Stimulated activated effector memory CD8-positive, alpha-beta T cell treated with anti-CD3 and anti-CD28 coated beads, Interleukin-12 subunit alpha, Interleukin-12 subunit beta, amount 100 ng/mL, for 72 hours (primary cell): ENCODE results near the gene SKOR2.

Experiments used
- ATAC-seq: fragments of 150-1000 bp; cut with Tn5 transposase; 2 replicates; pipeline ENCODE4 v1.10.0; 2021
- DNase-seq, 2 donors: peaks; one replicate each; pipeline ENCODE4 v3.0.0; 2021 to 2022; ENCODE audit warnings: low spot score in 2 of 2
- H3K27ac Mint-ChIP-seq: one replicate; pipeline ENCODE4 v1.8.0; 2022; ENCODE audit warnings: mild to moderate bottlenecking, mixed read lengths
- H3K36me3 Mint-ChIP-seq: one replicate; pipeline ENCODE4 v1.8.0; 2022; ENCODE audit warnings: mild to moderate bottlenecking, mixed read lengths
- H3K4me1 Mint-ChIP-seq: one replicate; pipeline ENCODE4 v1.8.0; 2022; ENCODE audit warnings: mixed read lengths
- H3K4me3 Mint-ChIP-seq: one replicate; pipeline ENCODE4 v1.8.0; 2022; ENCODE audit warnings: mild to moderate bottlenecking, mixed read lengths
- H3K9me3 Mint-ChIP-seq: one replicate; pipeline ENCODE4 v1.8.0; 2022; ENCODE audit warnings: mixed read lengths

Gene SKOR2, protein sequence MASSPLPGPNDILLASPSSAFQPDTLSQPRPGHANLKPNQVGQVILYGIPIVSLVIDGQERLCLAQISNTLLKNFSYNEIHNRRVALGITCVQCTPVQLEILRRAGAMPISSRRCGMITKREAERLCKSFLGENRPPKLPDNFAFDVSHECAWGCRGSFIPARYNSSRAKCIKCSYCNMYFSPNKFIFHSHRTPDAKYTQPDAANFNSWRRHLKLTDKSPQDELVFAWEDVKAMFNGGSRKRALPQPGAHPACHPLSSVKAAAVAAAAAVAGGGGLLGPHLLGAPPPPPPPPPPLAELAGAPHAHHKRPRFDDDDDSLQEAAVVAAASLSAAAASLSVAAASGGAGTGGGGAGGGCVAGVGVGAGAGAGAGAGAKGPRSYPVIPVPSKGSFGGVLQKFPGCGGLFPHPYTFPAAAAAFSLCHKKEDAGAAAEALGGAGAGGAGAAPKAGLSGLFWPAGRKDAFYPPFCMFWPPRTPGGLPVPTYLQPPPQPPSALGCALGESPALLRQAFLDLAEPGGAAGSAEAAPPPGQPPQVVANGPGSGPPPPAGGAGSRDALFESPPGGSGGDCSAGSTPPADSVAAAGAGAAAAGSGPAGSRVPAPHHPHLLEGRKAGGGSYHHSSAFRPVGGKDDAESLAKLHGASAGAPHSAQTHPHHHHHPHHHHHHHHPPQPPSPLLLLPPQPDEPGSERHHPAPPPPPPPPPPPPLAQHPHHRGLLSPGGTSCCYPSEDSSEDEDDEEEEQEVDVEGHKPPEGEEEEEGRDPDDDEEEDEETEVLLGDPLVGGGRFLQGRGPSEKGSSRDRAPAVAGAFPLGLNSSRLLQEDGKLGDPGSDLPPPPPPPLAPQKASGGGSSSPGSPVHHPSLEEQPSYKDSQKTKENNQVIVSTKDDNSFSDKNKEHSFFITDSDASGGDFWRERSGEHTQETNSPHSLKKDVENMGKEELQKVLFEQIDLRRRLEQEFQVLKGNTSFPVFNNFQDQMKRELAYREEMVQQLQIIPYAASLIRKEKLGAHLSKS

DNA sequence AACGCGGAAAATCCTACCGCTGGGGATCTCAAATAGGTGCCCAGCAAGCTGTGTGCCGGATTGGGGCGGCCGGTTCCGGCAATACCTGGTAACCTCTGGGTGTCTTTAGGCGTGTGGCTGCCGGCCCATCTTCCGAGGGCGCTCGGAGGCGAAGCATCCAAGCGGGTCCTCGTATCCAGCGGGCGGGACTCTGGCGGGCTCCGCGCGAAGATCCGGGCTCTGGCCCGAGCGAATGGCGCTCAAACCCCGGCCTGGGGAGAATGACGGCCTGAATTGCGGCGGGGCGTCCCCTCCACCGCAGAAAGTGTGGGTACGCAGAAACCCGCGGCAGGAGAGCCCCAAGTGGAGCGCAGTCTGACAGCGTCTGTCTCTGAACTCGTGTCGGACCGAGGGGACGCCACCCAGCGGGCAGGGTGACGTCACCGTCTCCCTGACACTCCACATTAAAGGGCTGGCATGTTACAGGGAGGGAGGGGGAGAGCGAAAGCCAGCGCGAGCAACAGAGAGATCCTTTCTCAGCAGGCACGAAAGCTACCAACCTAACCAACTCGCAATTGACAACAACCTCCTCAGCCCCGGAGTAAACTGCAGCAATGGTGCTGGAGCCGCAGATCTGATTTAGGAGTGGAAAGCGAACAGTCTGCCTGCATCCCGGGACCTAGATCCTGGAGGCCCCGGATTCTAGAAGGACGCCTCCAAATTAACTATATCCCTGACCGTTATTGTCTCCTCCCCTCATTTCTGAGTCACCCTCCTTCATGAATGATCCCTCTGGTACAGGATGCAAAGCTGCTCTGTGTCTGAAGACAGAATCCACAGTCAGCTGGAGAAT lies at the start of gene SKOR2:
SKOR2 (minus strand) TSS at position 372 of the 832 bp plus-strand sequence. CDS start 2,477 bp downstream, outside the sequence.
- no peaks in the 10 kb centered on the region for H3K9me3 Mint-ChIP-seq
- H3K4me3 Mint-ChIP-seq, result no peak within 1 kb of the TSS
- ATAC-seq (no peak), DNase-seq (no peak)
- no peak within 1 kb of the TSS for H3K27ac Mint-ChIP-seq
- no peaks in the 10 kb centered on the region for H3K4me1 Mint-ChIP-seq
- no peaks in the 10 kb centered on the region for H3K36me3 Mint-ChIP-seq

DNA sequence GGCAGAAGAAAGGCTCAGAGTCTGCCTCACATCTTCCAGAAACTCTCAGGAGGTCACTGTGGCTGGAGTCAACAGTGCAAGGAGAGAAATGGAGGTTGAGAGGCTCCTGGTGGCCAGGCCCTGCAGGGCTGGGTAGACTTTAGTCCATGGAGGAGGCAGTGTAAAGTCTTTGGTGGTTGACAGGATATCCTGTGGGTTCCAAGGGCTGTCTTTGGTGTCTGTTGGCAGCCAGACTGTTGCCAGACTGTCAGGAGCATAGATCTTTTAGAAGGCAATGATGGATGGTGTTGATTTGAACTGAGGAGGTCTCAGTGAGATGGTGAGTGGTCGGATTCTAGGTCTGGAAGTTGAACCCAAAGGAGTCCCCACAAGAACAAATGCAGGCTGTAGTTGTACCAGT lies 45.0 kb upstream of the SKOR2 start:
- ATAC-seq (no peak), DNase-seq (no peak)
- peaks cover 11% of the 10 kb centered on the region for H3K9me3 Mint-ChIP-seq
- no peak overlapping the region for H3K27ac Mint-ChIP-seq
- no peak overlapping the region for H3K4me3 Mint-ChIP-seq
- H3K36me3 Mint-ChIP-seq, result no peaks in the 10 kb centered on the region
- H3K4me1 Mint-ChIP-seq, result no peaks in the 10 kb centered on the region

DNA sequence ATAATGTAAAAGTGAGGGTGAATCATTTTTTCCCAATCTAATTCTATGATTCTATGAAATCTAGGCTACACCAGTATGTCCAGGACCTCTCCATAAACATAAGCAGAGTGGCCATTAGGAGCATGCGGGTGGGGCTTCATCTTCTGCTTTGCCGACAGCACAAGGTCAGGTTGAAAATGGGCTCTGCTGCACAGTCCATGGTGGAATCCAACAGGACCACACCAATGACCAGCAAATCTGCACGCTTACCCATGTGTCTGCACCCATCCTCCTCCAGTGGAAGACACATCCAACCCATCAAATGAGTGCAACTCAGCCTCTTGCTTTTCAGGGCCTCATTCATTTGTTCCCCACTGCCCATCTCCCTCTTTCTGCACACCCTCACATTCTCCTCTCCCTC lies 43.3 kb upstream of the SKOR2 start:
- Mint-ChIP-seq H3K4me3 (no peak overlapping the region), H3K27ac (no peak overlapping the region), H3K4me1 (no peaks in the 10 kb centered on the region), H3K36me3 (no peaks in the 10 kb centered on the region), H3K9me3 (peaks cover 11% of the 10 kb centered on the region)
- ATAC-seq, result no peak
- DNase-seq, result no peak

DNA sequence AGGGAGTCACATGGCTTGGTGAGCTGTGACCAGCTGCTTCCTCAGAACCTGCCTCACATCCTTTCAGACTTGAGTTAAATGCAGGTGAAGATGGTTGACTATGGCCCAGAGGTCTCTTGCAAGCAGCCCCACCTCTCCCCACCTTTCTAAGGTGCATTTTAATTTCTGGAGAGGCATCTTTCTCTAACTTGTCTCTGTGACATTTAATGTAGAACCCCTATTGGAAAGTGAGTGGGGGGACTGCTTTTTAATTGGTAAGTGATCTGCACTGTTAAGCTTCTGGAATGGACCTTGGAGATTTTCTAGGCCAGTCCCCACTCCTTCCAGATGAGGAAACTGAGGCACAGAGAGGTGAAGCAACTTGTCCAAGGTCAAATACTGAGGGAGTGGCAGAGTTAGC lies 37.3 kb upstream of the SKOR2 start:
- Mint-ChIP-seq H3K36me3 (no peaks in the 10 kb centered on the region), H3K4me3 (no peak overlapping the region), H3K4me1 (no peaks in the 10 kb centered on the region), H3K9me3 (no peaks in the 10 kb centered on the region), H3K27ac (no peak overlapping the region)
- DNase-seq (no peak), ATAC-seq (no peak)

DNA sequence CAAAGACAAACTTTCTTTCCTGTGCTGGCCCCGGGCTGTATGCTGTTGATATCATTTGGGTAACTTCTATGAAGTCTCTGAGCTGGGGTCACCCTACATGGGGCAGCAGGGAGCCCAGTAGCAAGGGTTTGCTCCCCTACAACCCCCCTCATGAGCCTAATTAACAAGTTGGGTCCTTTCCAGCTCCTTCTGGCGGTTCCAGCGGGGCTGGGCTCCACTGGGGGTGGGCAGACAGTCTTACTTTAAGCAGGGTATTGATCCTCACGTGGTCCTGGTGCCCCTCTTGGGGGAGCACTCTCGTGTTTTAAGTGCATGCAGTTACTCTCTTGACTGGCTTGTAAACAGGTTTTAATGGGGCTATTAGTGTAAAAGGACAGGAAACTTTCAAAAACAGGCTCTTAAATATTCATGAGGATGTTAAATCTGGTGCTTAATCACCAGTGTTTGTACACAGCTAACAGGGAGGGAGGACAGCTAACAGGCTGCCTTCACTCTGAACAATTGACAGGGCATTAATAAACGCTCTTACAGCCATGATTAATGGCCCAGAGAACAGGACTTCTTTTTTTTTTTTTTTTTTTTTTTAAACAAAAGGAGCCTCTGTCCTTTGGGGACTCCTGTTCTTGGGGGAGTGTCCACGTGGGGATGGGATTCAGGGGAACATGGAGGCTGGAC lies 36.6 kb upstream of the SKOR2 start:
- H3K9me3 Mint-ChIP-seq, result no peaks in the 10 kb centered on the region
- DNase-seq (no peak), ATAC-seq (no peak)
- H3K4me1 Mint-ChIP-seq, result no peaks in the 10 kb centered on the region
- H3K36me3 Mint-ChIP-seq, result no peaks in the 10 kb centered on the region
- no peak overlapping the region for H3K4me3 Mint-ChIP-seq
- no peak overlapping the region for H3K27ac Mint-ChIP-seq

DNA sequence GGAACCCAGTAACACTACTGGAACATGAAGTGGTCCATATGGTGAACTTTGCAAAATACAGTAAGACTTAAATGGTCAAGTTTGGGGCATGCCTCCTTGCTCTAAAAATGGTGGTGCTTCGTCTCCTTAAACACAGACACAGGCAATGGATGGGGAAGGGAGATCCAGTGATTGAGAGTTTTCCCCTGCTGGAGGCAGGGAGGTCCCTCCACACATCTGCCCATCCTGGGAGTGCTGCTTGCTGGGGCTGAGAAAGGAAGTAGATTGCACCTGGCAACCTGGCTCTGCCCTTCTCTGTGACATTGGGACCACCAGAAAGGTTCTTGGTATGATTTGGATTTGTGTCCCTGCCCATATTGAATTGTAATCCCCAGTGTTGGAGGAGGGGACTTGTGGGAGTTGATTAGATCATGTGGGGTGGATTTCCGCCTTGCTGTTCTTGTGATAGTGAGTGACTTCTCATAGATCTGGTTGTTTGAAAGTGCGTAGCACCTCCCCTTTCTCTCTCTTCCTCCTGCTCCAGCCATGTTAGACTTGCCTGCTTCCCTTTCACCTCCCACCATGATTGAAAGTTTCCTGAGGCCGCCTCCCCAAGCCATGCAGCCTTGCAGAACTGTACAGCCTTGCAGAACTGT lies 35.4 kb upstream of the SKOR2 start:
- ATAC-seq (no peak), DNase-seq (no peak)
- Mint-ChIP-seq H3K27ac (no peak overlapping the region), H3K9me3 (no peaks in the 10 kb centered on the region), H3K36me3 (no peaks in the 10 kb centered on the region), H3K4me1 (no peaks in the 10 kb centered on the region), H3K4me3 (no peak overlapping the region)

DNA sequence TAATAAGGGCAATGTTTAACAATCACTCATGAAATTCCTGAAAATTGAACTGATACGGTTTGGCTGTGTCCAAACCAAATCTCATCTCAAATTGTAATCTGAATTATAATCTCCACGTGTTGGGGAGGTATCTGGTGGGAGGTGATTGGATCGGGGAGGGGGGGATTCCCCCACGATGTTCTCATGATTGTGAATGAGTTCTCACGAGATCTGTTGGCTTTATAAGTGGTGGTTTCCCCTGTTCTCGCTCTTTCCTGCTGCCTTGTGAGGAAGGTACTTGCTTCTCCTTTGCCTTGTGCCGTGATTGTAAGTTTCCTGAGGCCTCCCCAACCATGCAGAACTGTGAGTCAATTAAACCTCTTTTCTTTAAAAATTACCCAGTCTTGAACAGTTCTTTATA lies 34.0 kb upstream of the SKOR2 start:
- ATAC-seq (no peak), DNase-seq (no peak)
- H3K36me3 Mint-ChIP-seq, result no peaks in the 10 kb centered on the region
- H3K4me1 Mint-ChIP-seq, result no peaks in the 10 kb centered on the region
- H3K4me3 Mint-ChIP-seq, result no peak overlapping the region
- H3K9me3 Mint-ChIP-seq, result peaks cover 2% of the 10 kb centered on the region
- no peak overlapping the region for H3K27ac Mint-ChIP-seq

DNA sequence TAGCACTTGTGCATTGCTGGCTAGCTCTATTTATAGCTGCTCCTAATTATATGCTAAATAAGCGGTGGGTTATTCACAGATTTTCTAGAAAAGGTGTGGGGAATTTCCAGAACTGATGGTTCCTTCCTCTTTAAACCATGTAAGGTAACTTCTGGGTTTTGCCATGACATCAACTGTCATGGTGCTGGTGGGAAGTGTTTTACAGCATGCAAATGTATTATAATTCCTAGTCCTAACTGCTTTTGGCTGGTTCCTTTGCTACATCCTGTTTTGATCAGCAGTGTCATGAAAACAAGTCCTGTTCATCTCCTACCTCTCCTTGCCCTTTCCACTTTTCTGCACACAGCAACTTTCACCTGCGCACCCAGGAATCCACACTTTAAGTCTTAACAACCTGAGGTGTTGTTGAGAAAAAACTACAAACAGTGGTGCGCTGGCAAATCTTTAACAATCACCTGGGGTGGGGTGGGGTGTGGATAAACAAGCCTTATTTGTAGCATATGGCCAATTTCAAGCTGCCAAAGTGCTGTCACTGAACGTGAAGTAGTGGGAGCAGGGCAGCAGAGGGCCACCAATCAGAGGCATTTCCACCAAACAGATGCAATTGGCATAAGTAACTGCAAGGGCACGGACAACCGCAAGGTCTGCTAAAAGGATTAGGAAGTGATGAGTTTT lies 33.4 kb upstream of the SKOR2 start:
- DNase-seq (no peak), ATAC-seq (no peak)
- Mint-ChIP-seq H3K9me3 (peaks cover 2% of the 10 kb centered on the region), H3K27ac (no peak overlapping the region), H3K36me3 (no peaks in the 10 kb centered on the region), H3K4me1 (no peaks in the 10 kb centered on the region), H3K4me3 (no peak overlapping the region)

DNA sequence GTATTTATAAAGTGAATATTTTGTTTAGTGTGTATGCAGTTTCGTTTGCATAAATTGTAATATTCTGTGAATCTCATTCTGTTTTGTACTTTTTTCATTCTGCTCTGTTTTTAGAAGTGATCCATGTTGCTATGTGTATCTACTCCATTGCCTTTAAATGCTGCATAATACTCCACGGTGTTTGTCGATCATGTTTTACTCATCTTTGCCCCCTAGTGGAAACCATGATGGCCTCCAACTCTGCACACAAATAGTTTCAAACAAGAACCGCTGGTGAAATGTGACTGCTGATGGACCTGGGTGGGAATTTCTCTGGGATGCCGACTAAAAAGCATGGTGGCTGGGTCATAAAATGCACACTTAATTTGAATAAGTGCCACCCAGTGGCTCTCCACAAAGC lies 32.0 kb upstream of the SKOR2 start:
- Mint-ChIP-seq H3K27ac (no peak overlapping the region), H3K4me3 (no peak overlapping the region), H3K36me3 (no peaks in the 10 kb centered on the region), H3K4me1 (no peaks in the 10 kb centered on the region), H3K9me3 (peaks cover 2% of the 10 kb centered on the region)
- ATAC-seq (no peak), DNase-seq (no peak)

DNA sequence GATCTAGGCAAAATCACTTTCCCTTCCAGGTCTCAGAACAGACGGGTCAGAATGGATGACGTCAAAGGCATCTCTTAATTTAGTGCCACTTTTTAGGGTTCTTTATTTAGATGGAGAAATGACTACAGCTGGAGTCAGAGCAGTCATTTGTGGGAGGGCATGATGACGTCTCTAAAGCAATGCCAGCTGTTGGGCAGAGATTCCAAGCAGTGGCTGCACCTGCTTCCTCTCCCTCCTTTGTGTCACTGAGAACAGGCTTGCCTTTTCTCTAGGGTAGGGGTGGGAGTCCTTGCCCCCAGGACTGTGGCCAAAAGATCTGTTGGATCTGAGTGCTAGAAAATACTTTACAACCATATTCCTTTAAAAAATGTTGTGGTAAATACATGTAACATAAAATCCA lies 28.7 kb upstream of the SKOR2 start:
- H3K9me3 Mint-ChIP-seq, result peaks cover 2% of the 10 kb centered on the region
- no peaks in the 10 kb centered on the region for H3K36me3 Mint-ChIP-seq
- no peak overlapping the region for H3K4me3 Mint-ChIP-seq
- no peak for ATAC-seq
- H3K27ac Mint-ChIP-seq, result no peak overlapping the region
- no peaks in the 10 kb centered on the region for H3K4me1 Mint-ChIP-seq
- DNase-seq, result no peak

DNA sequence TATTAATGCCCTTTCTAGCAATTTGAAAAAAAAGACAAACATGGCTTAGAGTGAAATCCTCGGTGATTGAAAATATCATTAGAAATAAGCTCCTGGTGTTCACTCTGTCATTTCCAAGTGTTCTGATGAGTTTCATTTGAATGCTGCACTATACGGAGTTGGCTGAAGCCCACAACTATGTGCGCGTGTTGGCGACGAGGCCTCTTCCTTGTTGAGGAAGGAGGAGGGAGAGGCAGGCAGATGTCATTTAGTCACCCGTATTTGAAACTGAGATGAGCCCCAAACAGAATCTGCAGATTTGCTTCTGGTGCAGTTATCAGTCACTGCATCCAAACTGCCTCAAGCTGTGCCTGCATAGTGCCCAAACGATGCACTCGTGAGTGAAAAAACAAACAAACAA lies 23.5 kb upstream of the SKOR2 start:
- H3K4me1 Mint-ChIP-seq, result no peaks in the 10 kb centered on the region
- DNase-seq (no peak), ATAC-seq (no peak)
- no peak overlapping the region for H3K4me3 Mint-ChIP-seq
- no peaks in the 10 kb centered on the region for H3K36me3 Mint-ChIP-seq
- H3K9me3 Mint-ChIP-seq, result no peaks in the 10 kb centered on the region
- no peak overlapping the region for H3K27ac Mint-ChIP-seq

DNA sequence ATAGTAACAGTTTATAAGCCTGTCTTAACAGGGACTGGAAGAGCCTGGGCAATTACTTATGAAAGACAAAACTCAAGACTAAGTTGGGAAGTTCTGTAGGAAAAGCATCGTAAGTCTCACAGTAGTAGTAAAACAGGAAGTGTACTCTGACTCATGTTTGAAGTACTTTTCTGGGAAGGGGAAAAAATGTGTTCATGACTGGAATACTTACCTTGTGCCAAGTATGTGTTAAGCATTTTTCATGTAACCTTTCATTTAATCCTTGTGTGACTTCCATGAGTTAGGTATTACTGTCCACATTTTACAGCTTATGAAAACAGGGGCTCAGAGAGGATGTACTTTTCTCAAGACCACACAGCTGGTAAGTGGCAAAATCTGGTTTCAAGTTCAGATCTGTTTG lies 13.7 kb upstream of the SKOR2 start:
- Mint-ChIP-seq H3K27ac (no peak overlapping the region), H3K4me1 (no peaks in the 10 kb centered on the region), H3K9me3 (no peaks in the 10 kb centered on the region), H3K36me3 (no peaks in the 10 kb centered on the region), H3K4me3 (no peak overlapping the region)
- no peak for DNase-seq
- no peak for ATAC-seq

DNA sequence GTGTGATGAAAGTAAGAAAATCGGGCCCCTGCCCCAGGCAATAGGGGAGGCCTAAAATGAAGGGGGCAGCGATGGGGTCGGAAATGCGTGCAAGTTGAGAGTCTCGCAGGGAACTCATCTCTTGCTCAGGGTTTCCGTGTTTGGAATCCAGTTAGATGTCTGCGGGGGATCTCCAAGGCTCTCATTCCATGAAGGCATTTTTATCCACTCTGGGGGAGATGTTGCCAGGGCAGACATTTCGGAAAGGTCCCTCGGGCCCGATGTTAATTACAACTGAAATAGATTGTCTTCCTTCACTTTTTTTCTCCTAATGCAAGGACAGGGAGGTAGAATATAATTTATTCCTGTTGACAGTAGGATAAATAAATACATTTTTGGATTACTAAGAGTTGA lies 12.8 kb upstream of the SKOR2 start:
- H3K36me3 Mint-ChIP-seq, result no peaks in the 10 kb centered on the region
- DNase-seq, result no peak
- no peaks in the 10 kb centered on the region for H3K9me3 Mint-ChIP-seq
- no peak overlapping the region for H3K27ac Mint-ChIP-seq
- no peak for ATAC-seq
- H3K4me1 Mint-ChIP-seq, result no peaks in the 10 kb centered on the region
- H3K4me3 Mint-ChIP-seq, result no peak overlapping the region
